ENCODE measurements around the gene FYB1. TPM values are rescaled to one million over a fixed set of nuclear protein-coding genes. Genes with fewer than 3 reads are reported as not detected.
"Not testable (repeated sequence)": the region's sequence is repeated elsewhere in the genome, so short reads cannot be mapped to it uniquely, and the experiment has no call there.

Gene FYB1
- total and polyA plus RNA-seq, 2 donors, result 2.9 to 10.9 TPM

DNA sequence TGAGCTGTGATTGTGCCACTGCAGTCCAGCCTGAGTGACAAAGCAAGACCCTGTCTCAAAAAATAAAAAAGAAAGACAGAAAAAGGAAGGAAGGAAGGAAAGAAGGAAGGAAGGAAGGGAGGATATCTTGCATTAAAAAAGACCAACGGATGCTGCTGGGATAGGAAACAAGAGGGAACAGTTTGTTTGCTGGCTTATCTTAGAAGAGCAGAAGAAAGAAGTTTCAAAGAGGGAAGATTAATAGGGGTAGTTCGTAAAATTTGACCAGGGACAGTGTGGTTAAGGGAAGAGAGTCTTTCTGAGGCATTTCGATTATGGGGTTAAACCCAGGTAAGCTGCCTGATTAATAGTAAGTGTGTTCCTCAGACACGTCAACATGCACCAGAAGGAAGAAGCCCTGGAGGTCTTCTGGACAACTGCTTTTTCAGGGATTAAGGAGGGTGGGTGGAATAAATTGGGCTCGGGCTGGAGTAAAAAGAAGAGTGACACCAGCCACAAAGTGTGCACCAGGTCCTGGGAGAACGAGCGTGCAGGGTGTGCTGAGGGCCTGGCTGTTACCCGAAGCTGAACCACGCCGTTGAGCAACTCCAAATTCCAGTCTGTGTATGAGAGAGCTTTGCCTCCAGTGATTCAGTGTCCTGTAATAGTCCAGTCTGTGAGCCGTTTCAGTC, 24.8 kb downstream of the FYB1 start:
- Histone ChIP-seq H3K4me1 (ENCODE audit: insufficient read depth) (no peaks in the 10 kb centered on the region), H3K36me3 (ENCODE audit: insufficient read depth) (no peaks in the 10 kb centered on the region), H3K4me3 (ENCODE audit: low read depth, low read length) (no peak overlapping the region), H3K27ac (ENCODE audit: low read depth) (no peak overlapping the region)
- DNase-seq (ENCODE audit: extremely low spot score), result no peak
- 68% methylated on average over 11 of the region's 11 CpGs for WGBS

DNA sequence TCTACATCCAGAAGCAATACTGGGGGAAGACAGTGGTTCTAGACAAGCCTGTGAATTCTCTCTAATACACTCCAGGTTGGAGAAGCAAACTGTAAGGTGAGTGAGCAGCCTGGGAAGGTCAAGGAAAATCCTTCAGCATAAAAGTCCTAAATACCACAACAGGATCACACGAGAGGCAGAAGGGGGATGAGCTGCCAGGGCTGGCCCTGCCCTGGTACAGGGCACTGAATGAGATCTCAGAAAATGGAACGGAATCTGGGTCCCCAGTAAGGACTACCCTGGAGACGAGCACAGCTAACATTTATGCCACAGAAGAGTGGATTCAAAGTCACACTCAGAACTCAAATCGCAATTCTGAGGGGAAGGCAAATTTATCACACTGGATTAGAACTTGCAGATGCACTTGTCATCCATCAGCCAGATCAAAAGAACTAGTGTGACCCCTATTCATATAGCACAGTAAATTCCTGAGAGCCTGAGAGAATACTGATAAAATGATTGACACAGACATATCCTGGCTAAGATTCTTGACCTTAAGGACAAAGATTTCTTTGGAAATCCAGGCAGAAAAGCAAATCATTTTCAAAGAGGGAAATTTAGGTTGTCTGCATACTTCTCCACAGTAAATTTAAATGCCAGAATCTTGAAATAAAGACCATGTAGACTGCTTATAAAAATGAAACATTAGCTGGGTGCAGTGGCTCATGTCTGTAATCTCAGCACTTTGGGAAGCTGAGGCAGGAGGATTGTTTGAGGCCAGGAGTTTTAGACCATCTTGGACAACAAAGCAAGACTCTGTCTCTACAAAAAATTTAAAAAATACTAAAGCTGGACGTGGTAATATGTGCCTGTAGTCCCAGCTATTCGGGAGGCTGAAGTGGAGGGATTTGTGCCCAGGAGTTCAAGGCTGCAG, 25.6 kb downstream of the FYB1 start:
- 77% methylated on average over 6 of the region's 6 CpGs for WGBS
- Histone ChIP-seq H3K4me3 (ENCODE audit: low read depth, low read length) (no peak overlapping the region), H3K36me3 (ENCODE audit: insufficient read depth) (no peaks in the 10 kb centered on the region), H3K27ac (ENCODE audit: low read depth) (no peak overlapping the region), H3K4me1 (ENCODE audit: insufficient read depth) (no peaks in the 10 kb centered on the region)
- DNase-seq (ENCODE audit: extremely low spot score), result no peak

DNA sequence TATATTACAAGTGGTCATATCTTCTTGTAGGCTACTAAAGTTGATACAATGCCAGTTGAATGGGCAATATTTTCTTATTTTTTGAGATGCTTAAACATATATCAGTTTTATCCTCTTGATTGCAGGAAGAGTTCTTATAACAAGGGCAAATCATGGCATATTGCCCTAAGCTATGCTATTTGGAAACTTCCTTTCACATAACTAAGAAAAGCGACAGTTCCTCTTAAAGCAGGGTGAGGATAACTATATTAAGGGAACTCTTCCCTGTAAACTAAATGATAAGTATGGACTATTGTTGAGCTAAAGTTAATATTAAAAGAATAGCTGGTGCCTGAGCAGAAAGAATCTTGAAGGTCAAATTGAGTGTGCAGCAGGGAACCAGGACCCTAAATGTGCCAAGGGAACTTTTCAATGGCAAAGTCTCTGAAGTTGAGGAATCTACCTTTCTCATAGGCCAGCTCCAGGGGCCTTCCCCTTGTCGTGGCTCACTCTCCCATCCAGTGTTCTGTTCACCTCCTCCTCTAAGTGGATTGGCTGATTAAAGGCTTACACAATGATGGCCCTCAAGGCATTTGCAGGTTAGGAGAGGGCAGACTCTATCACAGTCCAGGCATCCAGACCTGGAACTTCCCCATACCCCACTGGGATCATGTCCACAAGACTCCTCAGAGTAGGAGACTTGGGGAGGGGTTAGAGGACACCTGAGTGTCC, 26.8 kb downstream of the FYB1 start:
- Histone ChIP-seq H3K4me3 (ENCODE audit: low read depth, low read length) (no peak overlapping the region), H3K27ac (ENCODE audit: low read depth) (no peak overlapping the region), H3K4me1 (ENCODE audit: insufficient read depth) (no peaks in the 10 kb centered on the region), H3K36me3 (ENCODE audit: insufficient read depth) (no peaks in the 10 kb centered on the region)
- DNase-seq (ENCODE audit: extremely low spot score), result no peak
- WGBS, result 53% methylated on average over 2 of the region's 2 CpGs

DNA sequence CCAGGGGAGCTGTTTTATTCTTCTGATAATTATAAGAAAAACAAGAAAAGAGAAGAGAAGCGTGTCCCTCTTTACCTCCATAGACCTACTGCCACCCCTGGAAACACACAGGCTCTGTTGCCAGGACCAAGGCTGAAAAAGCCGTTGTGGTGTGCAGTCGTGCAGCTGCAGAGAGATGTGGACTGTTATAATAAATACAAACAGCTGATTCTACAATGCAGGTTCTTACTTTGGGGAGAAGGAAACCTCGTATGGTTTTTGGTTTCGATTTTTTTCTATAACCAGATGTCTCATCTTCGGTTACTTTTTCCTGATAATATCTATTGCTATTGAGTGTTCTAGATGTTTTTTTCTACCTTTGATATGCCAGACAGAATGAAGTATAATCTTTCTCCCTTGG, 28.1 kb downstream of the FYB1 start:
- no peaks in the 10 kb centered on the region for H3K36me3 ChIP-seq (ENCODE audit: insufficient read depth)
- no peak for DNase-seq (ENCODE audit: extremely low spot score)
- 37% methylated on average over 6 of the region's 6 CpGs for WGBS

DNA sequence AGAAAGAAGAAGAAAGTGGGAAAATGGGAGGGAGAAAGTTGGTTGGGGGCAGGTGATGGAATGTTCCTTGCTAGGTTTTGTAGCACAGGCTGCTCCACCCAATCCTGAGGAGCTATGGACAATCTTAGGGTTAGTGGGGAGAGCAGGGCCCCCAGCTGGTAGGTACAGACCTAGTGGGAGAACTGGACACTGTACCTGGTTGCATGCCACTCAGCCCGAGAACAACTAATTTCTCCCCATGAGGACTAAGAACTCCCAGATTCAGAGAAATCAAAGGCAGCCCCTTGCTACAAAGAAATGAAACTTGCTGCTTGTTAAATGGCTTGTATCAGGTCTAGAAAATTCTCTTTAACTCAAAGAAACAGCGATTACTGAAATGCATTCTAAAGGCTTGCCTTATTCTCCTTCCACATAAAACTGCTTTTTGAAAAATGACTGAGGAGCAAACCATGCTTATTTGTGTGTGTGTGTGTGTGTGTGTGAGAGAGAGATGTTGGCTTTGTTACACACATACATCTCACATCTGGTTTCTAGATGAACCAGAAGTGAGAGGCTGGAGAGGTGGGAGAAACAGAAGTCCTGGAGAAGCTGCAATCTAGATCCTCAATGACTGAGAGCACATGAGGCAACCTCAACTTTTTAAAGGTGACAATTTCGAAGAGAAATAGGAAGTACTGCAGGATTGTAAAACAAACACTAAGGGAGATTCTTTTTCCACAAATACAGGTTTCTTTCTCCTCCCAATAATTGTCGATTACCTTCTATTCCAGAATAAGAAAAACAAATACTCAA, 28.9 kb downstream of the FYB1 start:
- Histone ChIP-seq H3K27ac (ENCODE audit: low read depth) (no peak overlapping the region), H3K4me1 (ENCODE audit: insufficient read depth) (no peaks in the 10 kb centered on the region), H3K4me3 (ENCODE audit: low read depth, low read length) (no peak overlapping the region), H3K36me3 (ENCODE audit: insufficient read depth) (no peaks in the 10 kb centered on the region)
- DNase-seq (ENCODE audit: extremely low spot score), result no peak
- 82% methylated on average over 4 of the region's 4 CpGs for WGBS

More for the DNA sequence above, 28.1 kb downstream of the FYB1 start:
- H3K4me1 ChIP-seq (ENCODE audit: insufficient read depth), result no peaks in the 10 kb centered on the region
- no peak overlapping the region for H3K27ac ChIP-seq (ENCODE audit: low read depth)
- no peak overlapping the region for H3K4me3 ChIP-seq (ENCODE audit: low read depth, low read length)

DNA sequence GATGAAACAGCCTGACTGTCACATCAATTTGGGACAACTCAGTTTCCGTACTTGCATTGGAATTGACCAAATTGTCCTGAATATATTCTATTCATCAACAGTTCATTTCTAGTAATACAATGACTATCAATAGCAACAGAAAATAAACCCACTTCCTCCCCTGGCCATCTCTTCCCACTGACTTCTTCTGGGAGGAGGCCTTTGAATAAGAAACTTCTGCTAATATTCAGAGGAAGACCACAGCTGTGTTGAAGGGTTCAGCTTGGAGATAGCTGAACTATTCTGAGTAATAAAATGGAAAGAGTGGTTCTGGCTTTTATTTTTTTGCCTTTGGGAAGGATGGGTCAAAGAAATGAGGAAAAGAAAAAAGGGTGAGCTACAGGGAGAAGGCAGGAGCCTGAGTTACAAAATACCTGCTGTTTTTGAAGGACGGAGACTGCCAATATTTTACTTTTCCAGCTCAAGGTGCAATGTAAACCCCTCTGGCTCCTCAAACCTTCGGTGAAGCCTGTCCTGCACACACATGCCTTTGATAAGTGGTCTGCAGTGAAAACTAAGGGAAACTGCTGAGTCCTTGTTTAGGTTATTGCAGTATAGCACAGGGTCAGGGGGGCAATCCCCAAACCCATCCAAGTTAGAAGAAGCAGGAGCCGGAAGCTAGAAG, 29.9 kb downstream of the FYB1 start:
- Histone ChIP-seq H3K27ac (ENCODE audit: low read depth) (peak overlapping the region; percentile 10), H3K4me3 (ENCODE audit: low read depth, low read length) (no peak overlapping the region), H3K36me3 (ENCODE audit: insufficient read depth) (no peaks in the 10 kb centered on the region), H3K4me1 (ENCODE audit: insufficient read depth) (no peaks in the 10 kb centered on the region)
- no peak for DNase-seq (ENCODE audit: extremely low spot score)
- WGBS, result 66% methylated on average over 4 of the region's 4 CpGs

DNA sequence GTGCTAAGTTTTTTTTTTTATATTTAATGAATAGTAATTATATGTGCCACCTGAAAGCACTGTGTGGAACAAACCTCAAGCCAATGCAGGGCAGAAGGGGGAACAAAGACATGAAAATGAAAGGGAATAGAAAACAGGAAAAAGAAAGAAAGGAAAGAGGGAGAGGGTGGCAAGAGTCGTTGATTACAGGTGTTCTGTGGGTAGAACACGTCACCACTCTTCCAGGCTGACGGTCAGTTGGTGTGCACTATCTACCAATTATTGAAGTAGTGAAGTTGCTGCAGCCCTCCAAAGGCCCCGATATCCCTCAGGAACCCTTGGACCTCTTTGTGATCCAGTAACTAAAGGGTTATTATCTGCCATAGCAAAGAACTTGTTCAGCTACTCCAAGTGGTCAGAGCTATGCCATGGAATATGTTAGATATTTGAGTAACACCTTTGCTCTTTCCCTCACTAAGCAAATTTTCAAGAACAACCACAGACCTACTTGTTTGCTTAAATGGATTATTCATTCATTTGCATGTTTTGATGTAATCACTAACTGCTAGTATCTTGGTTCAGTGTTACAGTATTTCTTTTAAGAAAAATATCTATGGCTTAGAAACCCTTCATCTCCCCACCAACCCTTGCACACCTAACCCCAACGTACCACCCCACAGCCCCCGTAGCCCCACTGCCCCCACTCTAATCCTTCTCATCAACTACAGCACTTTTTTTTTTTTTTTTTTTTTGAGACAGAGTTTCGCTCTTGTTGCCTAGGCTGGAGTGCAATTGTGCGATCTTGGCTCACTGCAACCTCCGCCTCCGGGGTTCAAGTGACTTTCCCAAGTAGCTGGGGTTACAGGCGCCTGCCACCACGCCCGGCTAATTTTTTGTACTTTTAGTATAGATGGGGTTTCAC, 31.3 kb downstream of the FYB1 start:
- H3K4me1 ChIP-seq (ENCODE audit: insufficient read depth), result no peaks in the 10 kb centered on the region
- no peaks in the 10 kb centered on the region for H3K36me3 ChIP-seq (ENCODE audit: insufficient read depth)
- no peak overlapping the region for H3K27ac ChIP-seq (ENCODE audit: low read depth)
- no peak for DNase-seq (ENCODE audit: extremely low spot score)
- WGBS, result 90% methylated on average over 13 of the region's 13 CpGs
- no peak overlapping the region for H3K4me3 ChIP-seq (ENCODE audit: low read depth, low read length)

DNA sequence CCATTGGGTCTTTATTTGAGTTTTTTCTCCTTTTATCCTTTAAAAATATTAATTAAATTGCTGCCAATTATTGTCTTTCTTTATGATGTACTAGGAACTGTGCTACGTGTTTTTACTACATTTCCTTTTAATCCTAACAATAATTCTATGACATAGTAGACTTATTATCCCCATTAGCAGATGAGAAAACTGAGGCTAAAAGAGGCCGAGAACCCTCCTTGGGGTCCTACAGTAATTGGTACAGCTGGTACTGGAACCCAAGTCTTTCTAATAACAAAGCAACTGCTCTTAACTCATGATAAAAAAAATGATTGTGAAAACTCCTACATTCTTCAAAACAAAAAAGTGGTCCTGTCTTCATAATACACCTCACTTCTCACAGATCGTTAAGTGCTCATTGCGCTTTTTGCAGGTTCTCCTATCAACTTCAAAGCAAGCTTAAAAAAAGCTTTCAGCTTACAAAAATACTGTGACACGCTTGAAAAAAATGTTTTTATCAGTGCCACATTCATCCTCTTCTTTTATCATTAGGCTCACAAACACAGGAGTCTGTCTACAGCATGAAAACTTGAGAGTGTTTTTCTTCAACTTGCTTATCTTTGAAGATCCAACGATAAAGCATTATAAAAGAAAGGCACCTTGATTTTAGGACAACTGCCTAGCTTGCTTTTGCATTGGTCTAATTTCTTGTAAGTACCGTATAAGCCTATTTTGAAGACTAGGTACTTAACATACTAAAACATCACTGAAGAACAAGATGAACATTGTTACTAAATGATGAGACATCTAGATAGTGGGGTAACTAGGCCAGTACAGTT, 32.4 kb downstream of the FYB1 start:
- WGBS, result 67% methylated on average over 7 of the region's 7 CpGs
- no peak for DNase-seq (ENCODE audit: extremely low spot score)
- H3K4me3 ChIP-seq (ENCODE audit: low read depth, low read length), result no peak overlapping the region
- H3K27ac ChIP-seq (ENCODE audit: low read depth), result no peak overlapping the region
- H3K4me1 ChIP-seq (ENCODE audit: insufficient read depth), result no peaks in the 10 kb centered on the region
- no peaks in the 10 kb centered on the region for H3K36me3 ChIP-seq (ENCODE audit: insufficient read depth)

DNA sequence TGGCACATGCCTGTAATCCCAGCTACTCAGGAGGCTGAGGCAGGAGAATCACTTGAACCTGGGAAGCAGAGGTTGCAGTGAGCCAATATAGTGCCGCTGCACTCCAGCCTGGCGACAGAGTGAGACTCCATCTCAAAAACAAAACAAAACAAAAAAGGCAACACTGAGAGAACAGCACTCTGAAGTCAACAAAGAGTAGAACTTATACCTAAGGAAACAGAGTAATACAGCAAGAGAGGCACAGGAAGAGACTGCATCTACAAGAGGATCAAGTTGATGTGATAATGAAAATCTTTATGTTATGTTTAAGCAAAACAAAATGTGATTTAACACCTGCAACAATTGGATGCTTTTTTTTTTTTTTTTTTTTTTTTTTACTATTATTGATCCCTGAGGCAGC, 33.1 kb downstream of the FYB1 start:
- Histone ChIP-seq H3K4me1 (ENCODE audit: insufficient read depth) (no peaks in the 10 kb centered on the region), H3K27ac (ENCODE audit: low read depth) (no peak overlapping the region), H3K4me3 (ENCODE audit: low read depth, low read length) (no peak overlapping the region), H3K36me3 (ENCODE audit: insufficient read depth) (no peaks in the 10 kb centered on the region)
- DNase-seq (ENCODE audit: extremely low spot score), result no peak
- 92% methylated on average over 2 of the region's 2 CpGs for WGBS

DNA sequence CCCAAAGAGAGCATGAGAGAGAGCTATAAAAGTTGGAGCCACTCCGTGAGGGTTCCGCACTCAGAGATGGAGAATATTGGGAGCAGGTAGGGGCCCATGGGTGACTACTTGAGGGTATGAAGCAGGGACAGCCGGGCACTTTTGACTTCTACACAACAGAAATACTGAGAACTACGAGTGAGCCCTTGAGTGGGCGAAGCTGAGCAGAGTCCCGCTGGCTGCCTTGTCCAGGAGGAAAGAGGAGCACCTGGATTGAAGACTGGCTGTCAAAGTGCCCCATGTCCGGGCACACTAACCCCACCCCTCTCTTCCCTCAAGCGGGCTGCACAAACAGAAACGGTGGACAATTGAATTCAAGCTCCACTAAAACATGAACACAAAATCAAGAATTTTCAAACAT, 33.6 kb downstream of the FYB1 start:
- no peaks in the 10 kb centered on the region for H3K36me3 ChIP-seq (ENCODE audit: insufficient read depth)
- DNase-seq (ENCODE audit: extremely low spot score), result no peak
- H3K4me1 ChIP-seq (ENCODE audit: insufficient read depth), result no peaks in the 10 kb centered on the region
- H3K27ac ChIP-seq (ENCODE audit: low read depth), result no peak overlapping the region
- H3K4me3 ChIP-seq (ENCODE audit: low read depth, low read length), result no peak overlapping the region
- WGBS, result 94% methylated on average over 9 of the region's 9 CpGs

DNA sequence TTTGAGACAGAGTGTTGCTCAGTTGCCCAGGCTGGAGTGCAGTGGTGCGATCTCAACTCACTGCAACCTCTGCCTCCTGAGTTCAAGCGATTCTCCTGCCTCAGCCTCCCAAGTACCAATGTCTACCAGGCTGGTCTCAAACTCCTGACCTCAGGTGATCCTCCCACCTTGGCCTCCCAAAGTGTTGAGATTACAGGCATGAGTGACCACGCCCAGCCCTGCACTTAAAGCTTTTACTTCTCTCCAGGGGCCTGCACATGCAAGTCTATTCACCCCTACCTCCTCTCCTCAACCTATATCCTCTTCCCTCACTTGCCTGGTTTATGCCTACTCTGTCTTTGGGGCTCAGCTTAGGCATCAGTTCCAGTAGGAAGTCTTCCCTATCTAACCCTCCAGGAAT, 39.8 kb downstream of the FYB1 start:
- not testable (repeated sequence) for DNase-seq (ENCODE audit: extremely low spot score); H3K36me3 ChIP-seq (ENCODE audit: insufficient read depth); H3K27ac ChIP-seq (ENCODE audit: low read depth); H3K4me3 ChIP-seq (ENCODE audit: low read depth, low read length); H3K4me1 ChIP-seq (ENCODE audit: insufficient read depth)
- 78% methylated on average over 3 of the region's 3 CpGs for WGBS
